Transverse colon (tissue), 4 donors: ENCODE data around the gene RETREG1.

Experiments used
- CTCF ChIP-seq, 5 experiments: fragments of 200-600 bp in 3 of 5; fragments of 450-650 bp in 2 of 5; sonication (generic) in 3 of 5; IDR thresholded peaks; 1 replicate in 2 of 5; 2 replicates in 3 of 5; pipeline ENCODE4 v1.5.1; 2016 to 2017; ENCODE audit warnings: antibody characterized with exemption in 5 of 5, inconsistent platforms in 3 of 5, mild to moderate bottlenecking in 2 of 5, moderate library complexity in 1 of 5
- EP300 ChIP-seq: sonication (generic); formaldehyde crosslinking; IDR thresholded peaks from one replicate; pipeline ENCODE4 v1.6.1; 2017; ENCODE audit warnings: antibody characterized with exemption, low read depth
- POLR2A ChIP-seq: fragments of 450-650 bp; IDR thresholded peaks from one replicate; pipeline ENCODE4 v1.6.1; 2016; ENCODE audit warnings: antibody characterized with exemption, mild to moderate bottlenecking, moderate library complexity
- POLR2AphosphoS5 ChIP-seq, 3 donors: sonication (generic); formaldehyde crosslinking; IDR thresholded peaks; one replicate each; pipeline ENCODE4 v1.6.1; 2016; ENCODE audit warnings: antibody characterized with exemption in 3 of 3

- TF ChIP-seq CTCF (IDR thresholded peaks at IDR 0.05) (no peak), POLR2A (no peak), POLR2AphosphoS5 (IDR thresholded peaks at IDR 0.05) (no peak), EP300 (no peak)
Observed at GRCh38 chr5:16546732-16547131, 70.1 kb downstream of the RETREG1 start.
